HUES64 (cell line): ENCODE measurements around the gene EEPD1.

Experiments
- H3K27ac ChIP-seq: 2 replicates; pipeline ENCODE4 v1.7.0; 2013; ENCODE audit warnings: low read depth, low read length, inconsistent platforms
- H3K27me3 ChIP-seq: 2 replicates; pipeline ENCODE4 v1.6.1; 2013; ENCODE audit warnings: mild to moderate bottlenecking, low read length; ENCODE audit not compliant: insufficient read depth
- H3K36me3 ChIP-seq: 2 replicates; pipeline ENCODE4 v1.6.1; 2013; ENCODE audit warnings: mild to moderate bottlenecking, low read length; ENCODE audit not compliant: insufficient read depth
- H3K4me1 ChIP-seq: 2 replicates; pipeline ENCODE4 v1.6.1; 2013; ENCODE audit warnings: mild to moderate bottlenecking, low read length, moderate library complexity; ENCODE audit not compliant: insufficient read depth
- H3K4me3 ChIP-seq: 2 replicates; pipeline ENCODE4 v1.5.1; 2013; ENCODE audit warnings: mild to moderate bottlenecking, low read length, moderate library complexity
- H3K9ac ChIP-seq: 2 replicates; pipeline ENCODE4 v1.6.1; 2013; ENCODE audit warnings: mild to moderate bottlenecking, low read depth, low read length
- H3K9me3 ChIP-seq: 2 replicates; pipeline ENCODE4 v1.6.1; 2013; ENCODE audit warnings: low read depth, low read length; ENCODE audit not compliant: insufficient read depth
- WGBS: fragments of 150-250, 120-280 bp; methylation state at CpG from one replicate; pipeline ENCODE4 v1.1.7; 2013; ENCODE audit warnings: missing lambda C conversion rate; 5-methylcytosine and 5-hydroxymethylcytosine counted together

Gene EEPD1

GRCh38 chr7:36185092-36185491 lies 32.0 kb downstream of the EEPD1 start:
- Histone ChIP-seq H3K27me3 (no peaks in the 10 kb centered on the region), H3K9me3 (no peaks in the 10 kb centered on the region), H3K9ac (no peak overlapping the region), H3K27ac (no peak overlapping the region), H3K4me1 (no peaks in the 10 kb centered on the region; the same call in 1 of the 2 replicates), H3K36me3 (no peaks in the 10 kb centered on the region), H3K4me3 (no peak overlapping the region)
- 94% methylated on average over 2 of the region's 2 CpGs for WGBS

- Histone ChIP-seq H3K4me1 (no peaks in the 10 kb centered on the region; the same call in 1 of the 2 replicates), H3K36me3 (no peaks in the 10 kb centered on the region), H3K27ac (no peak overlapping the region), H3K9ac (no peak overlapping the region), H3K9me3 (no peaks in the 10 kb centered on the region), H3K4me3 (no peak overlapping the region), H3K27me3 (no peaks in the 10 kb centered on the region)
- 96% methylated on average over 7 of the region's 7 CpGs for WGBS
Observed at GRCh38 chr7:36185756-36186155, 32.7 kb downstream of the EEPD1 start.

- no peaks in the 10 kb centered on the region for H3K36me3 ChIP-seq
- 94% methylated on average over 6 of the region's 6 CpGs for WGBS
- H3K9ac ChIP-seq, result no peak overlapping the region
- H3K4me1 ChIP-seq, result no peaks in the 10 kb centered on the region; the same call in 1 of the 2 replicates
- H3K9me3 ChIP-seq, result no peaks in the 10 kb centered on the region
- no peaks in the 10 kb centered on the region for H3K27me3 ChIP-seq
- H3K4me3 ChIP-seq, result no peak overlapping the region
- H3K27ac ChIP-seq, result no peak overlapping the region
Observed at GRCh38 chr7:36186359-36187121, 33.5 kb downstream of the EEPD1 start.

GRCh38 chr7:36188266-36188665 lies 35.2 kb downstream of the EEPD1 start:
- Histone ChIP-seq H3K36me3 (no peaks in the 10 kb centered on the region), H3K9ac (no peak overlapping the region), H3K4me3 (no peak overlapping the region), H3K4me1 (no peaks in the 10 kb centered on the region; the same call in 1 of the 2 replicates), H3K27ac (no peak overlapping the region), H3K27me3 (no peaks in the 10 kb centered on the region), H3K9me3 (no peaks in the 10 kb centered on the region)
- 86% methylated on average over 5 of the region's 5 CpGs for WGBS

- no peaks in the 10 kb centered on the region for H3K36me3 ChIP-seq
- no peak overlapping the region for H3K27ac ChIP-seq
- H3K9me3 ChIP-seq, result no peaks in the 10 kb centered on the region
- no peaks in the 10 kb centered on the region for H3K27me3 ChIP-seq
- no peaks in the 10 kb centered on the region; the same call in 1 of the 2 replicates for H3K4me1 ChIP-seq
- H3K4me3 ChIP-seq, result no peak overlapping the region
- WGBS, result 63% methylated on average over 4 of the region's 4 CpGs
- H3K9ac ChIP-seq, result no peak overlapping the region
Observed at GRCh38 chr7:36188906-36189305, 35.9 kb downstream of the EEPD1 start.

GRCh38 chr7:36190447-36191291 lies 37.6 kb downstream of the EEPD1 start:
- Histone ChIP-seq H3K4me1 (no peaks in the 10 kb centered on the region; the same call in 1 of the 2 replicates), H3K27ac (no peak overlapping the region), H3K9me3 (no peaks in the 10 kb centered on the region), H3K4me3 (no peak overlapping the region), H3K9ac (no peak overlapping the region), H3K27me3 (no peaks in the 10 kb centered on the region), H3K36me3 (no peaks in the 10 kb centered on the region)
- 92% methylated on average over 5 of the region's 5 CpGs for WGBS

- Histone ChIP-seq H3K9ac (no peak overlapping the region), H3K36me3 (no peaks in the 10 kb centered on the region), H3K4me1 (no peaks in the 10 kb centered on the region; the same call in 1 of the 2 replicates), H3K27ac (no peak overlapping the region), H3K9me3 (no peaks in the 10 kb centered on the region), H3K4me3 (no peak overlapping the region), H3K27me3 (no peaks in the 10 kb centered on the region)
- WGBS, result 92% methylated on average over 7 of the region's 7 CpGs
Observed at GRCh38 chr7:36191292-36191920, 38.4 kb downstream of the EEPD1 start.

GRCh38 chr7:36192053-36192824 lies 39.2 kb downstream of the EEPD1 start:
- Histone ChIP-seq H3K27me3 (no peaks in the 10 kb centered on the region), H3K4me1 (no peaks in the 10 kb centered on the region; the same call in 1 of the 2 replicates), H3K9ac (no peak overlapping the region), H3K36me3 (no peaks in the 10 kb centered on the region), H3K4me3 (no peak overlapping the region), H3K27ac (no peak overlapping the region), H3K9me3 (no peaks in the 10 kb centered on the region)
- 93% methylated on average over 11 of the region's 11 CpGs for whole genome bisulfite sequencing

GRCh38 chr7:36192877-36193276 lies 39.8 kb downstream of the EEPD1 start:
- 95% methylated on average over 7 of the region's 7 CpGs for WGBS
- H3K36me3 ChIP-seq, result no peaks in the 10 kb centered on the region
- H3K27ac ChIP-seq, result no peak overlapping the region
- H3K4me3 ChIP-seq, result no peak overlapping the region
- H3K4me1 ChIP-seq, result no peaks in the 10 kb centered on the region; the same call in 1 of the 2 replicates
- no peak overlapping the region for H3K9ac ChIP-seq
- H3K27me3 ChIP-seq, result no peaks in the 10 kb centered on the region
- no peaks in the 10 kb centered on the region for H3K9me3 ChIP-seq

GRCh38 chr7:36198854-36199266 lies 45.8 kb downstream of the EEPD1 start:
- H3K9me3 ChIP-seq, result no peaks in the 10 kb centered on the region
- no peak overlapping the region for H3K4me3 ChIP-seq
- WGBS, result 89% methylated on average over 4 of the region's 4 CpGs
- H3K4me1 ChIP-seq, result peaks cover 4% of the 10 kb centered on the region; the same call in 1 of the 2 replicates
- no peaks in the 10 kb centered on the region for H3K36me3 ChIP-seq
- H3K9ac ChIP-seq, result no peak overlapping the region
- H3K27me3 ChIP-seq, result no peaks in the 10 kb centered on the region
- H3K27ac ChIP-seq, result no peak overlapping the region
